NCI-H748 (cell line): ENCODE results near the gene FAM124B.
"Not testable (repeated sequence)": the region's sequence is repeated elsewhere in the genome, so short reads cannot be mapped to it uniquely, and the experiment has no call there.

Experiments used
- DNase-seq: peaks from one replicate; lab custom pipeline; 2025; ENCODE audit not compliant: unreplicated experiment; lab: John Stamatoyannopoulos, UW

FAM124B gene

DNA sequence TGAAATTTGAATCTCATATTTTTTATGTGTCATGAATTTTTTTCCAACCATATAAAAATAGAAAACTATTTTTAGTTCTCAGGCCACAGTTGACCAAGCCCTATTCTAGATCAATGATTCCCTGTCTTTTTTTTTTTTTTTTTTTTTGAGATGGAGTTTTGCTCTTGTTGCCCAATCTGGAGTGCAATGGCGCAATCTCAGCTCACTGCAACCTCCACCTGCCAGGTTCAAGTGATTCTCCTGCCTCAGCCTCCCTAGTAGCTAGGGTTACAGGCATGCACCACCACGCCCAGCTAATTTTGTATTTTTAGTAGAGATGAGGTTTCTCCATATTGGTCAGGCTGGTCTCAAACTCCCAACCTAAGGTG, 19.6 kb downstream of the FAM124B start:
- not testable (repeated sequence) for DNase-seq

DNA sequence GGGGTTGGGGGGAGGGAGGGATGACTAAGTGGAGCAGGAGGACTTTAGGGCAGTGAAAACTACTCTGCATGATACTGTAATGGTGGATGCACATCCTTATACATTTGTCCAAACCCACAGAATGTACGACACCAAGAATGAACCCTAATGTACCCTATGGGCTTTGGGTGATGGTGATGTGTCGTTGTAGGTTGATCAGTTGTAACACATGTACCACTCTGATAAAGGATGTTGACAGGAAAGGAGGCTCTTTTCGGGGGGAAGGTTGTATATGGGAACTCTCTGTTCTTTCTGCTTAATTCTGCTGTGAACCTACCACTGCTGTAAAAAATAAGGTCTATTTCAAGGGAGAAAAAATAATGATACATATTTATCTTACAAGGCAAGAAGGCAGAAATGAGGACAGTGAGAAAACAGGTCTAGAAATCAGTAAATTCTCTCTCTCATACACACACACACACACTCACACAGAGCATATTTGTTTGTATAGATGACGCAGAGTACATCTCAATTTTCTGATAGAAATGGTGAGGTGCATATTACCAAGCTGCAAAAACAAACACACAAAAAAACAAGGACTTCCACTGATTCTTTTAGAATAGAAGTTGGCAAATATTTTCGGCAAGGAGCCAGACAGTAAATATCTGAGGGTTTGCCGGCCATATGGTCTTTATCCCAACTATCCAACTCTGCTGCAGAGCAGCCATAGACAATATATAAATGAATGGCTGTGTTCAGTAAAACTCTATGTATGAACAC, 20.2 kb downstream of the FAM124B start:
- no peak for DNase-seq

GRCh38 chr2:224379986-224380385, 21.9 kb downstream of the FAM124B start:
- no peak for DNase-seq

DNA sequence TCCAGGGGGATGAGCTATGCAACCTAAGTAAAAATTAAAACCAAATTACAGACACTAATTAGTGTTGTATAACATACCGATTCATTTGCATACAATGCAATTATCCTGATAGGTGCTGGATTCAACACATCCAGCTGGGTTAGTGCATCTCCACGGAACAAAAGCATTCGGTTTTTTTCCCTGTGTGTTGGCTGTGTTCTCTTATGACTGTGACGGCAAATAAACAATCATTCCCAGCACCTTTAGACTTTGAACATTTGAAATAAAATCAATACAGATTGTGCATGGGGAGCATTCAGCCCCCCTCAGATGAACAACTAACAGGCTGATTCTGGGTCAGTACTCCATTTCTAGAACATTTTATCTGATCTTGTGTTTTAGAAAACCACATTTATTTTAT, 22.7 kb downstream of the FAM124B start:
- no peak for DNase-seq

DNA sequence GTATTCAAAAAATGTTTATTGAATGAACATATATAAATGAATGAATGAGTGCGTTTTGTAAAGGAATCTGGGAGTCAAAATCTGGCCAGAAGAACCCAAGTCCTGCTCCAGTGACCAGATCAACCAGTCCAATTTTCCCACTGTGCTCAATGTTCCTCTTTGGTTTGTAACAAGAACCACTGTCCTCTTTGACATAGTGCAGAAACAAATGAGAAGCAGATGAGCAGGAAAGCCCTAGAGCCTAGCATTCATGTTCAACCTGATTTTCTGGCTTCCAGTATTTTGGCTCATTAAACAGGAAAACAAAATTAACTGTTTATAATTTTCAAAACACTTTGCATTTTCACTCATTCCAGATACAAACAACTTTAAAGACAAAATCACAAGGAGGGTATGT, 23.2 kb downstream of the FAM124B start:
- no peak for DNase-seq

GRCh38 chr2:224377751-224378700, 23.9 kb downstream of the FAM124B start:
- DNase-seq, result no peak

- DNase-seq, result no peak
Observed at GRCh38 chr2:224372641-224373040, 29.3 kb downstream of the FAM124B start.

GRCh38 chr2:224369028-224369632, 32.8 kb downstream of the FAM124B start:
- DNase-seq, result peak; percentile 65

GRCh38 chr2:224366267-224366844, 35.6 kb downstream of the FAM124B start:
- no peak for DNase-seq

GRCh38 chr2:224365331-224365730, 36.6 kb downstream of the FAM124B start:
- DNase-seq, result no peak

- no peak for DNase-seq
Observed at GRCh38 chr2:224363281-224363680, 38.6 kb downstream of the FAM124B start.

GRCh38 chr2:224362094-224362493, 39.8 kb downstream of the FAM124B start:
- DNase-seq, result no peak

DNA sequence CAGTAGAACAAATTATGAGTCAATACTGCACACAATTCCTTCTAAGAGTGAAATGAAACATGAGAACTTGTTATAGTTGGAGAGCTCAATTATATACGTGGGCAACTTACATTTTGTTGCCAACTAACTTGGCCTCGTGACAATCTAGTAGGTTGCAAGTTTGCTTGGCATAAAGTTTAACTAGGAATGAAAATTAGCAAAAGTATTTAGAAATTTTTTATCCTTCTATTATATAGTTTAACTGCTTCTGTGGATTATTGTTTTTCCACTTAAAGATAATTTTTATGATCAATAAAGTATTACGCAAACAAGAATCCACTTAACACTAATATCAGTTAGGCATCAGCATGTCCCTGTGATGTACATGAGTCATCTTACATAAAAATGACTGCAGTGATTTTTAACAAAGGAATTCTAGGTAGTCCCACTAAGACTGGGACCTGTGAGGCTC, 41.1 kb downstream of the FAM124B start:
- no peak for DNase-seq

- DNase-seq, result peak; percentile 29
Observed at GRCh38 chr2:224359569-224359968, 42.3 kb downstream of the FAM124B start.

DNA sequence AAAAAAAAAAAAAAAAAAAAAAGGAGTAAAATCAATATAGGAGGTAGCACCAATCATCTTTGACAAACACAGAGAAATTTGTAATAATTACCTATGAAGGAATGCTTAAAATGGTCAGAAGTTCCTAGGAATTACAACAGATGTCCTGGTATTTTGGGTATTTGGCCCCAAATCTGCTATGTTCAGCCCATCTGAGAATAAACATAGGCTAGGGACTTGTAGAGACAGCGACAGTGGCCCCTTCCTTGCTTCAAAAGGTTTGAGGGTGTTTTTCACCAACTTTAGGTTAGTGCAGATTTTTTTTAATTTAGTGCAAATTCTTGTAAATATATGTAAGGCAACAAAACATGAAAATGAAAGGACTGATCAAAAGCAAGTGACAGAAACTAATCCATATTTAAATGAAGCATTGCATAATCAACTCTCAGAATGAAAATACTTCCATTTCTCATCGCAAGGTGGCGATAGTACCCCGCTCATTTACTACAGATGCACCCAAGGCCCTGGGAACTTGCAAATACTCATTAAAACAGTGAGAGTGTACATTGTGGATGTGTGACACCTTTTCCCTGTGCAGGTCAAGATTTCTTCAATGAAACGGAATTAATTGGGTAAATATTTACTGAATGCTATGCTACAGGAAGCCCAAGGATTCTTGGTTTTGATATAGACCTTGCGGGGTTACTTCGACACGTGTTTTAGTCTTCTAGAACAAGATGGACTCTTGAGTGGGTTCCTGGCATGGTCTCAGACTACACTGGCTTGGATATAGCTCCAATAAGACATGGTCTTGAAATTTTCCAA, 44.6 kb downstream of the FAM124B start:
- DNase-seq, result peak; percentile 67

DNA sequence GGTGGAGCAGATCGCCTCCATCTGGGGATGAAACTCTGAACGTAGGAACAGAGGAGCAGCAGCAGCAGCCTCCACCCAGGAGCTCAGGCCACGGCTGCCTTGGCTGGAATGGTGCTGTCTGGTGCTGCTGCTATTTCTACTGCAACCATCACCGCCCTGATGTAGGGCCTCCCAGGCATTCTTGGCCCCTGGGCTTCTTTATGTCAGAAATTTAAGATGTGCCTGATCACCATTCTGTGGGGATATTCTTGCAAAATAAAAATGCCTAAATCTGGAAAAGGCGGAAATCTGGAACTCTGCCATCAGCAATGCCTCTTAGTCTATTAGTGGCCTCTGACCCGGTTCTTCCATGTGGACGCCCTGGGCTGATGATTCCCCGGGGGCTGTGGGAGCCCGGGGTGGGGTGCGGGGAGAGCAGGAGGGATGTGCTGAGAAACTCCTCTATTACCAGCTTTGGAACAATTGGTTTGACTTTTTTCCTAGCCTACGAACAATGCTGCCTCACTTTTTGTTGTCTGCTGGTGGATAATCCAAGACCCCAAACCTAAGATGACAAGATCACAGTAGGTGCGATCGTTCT, 47.2 kb downstream of the FAM124B start:
- no peak for DNase-seq

DNA sequence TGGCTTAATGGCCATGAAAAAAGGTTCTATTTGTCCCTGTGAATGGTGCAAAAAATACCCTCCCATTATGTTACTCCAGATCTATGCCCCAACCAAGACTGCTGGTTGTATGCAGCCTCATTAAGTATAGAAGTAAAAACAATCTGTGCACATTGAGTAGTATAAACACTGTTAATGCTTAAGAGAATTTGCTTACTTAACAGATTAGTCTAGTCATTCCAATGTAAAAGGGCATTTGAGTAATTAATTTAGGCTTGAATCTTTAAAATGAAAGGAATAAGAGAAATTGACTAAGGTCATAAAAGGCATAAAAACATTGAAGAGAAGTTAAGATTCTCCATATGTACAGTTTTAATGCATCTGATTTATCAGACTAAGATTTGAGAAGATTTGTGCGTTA, 51.2 kb downstream of the FAM124B start:
- no peak for DNase-seq

DNA sequence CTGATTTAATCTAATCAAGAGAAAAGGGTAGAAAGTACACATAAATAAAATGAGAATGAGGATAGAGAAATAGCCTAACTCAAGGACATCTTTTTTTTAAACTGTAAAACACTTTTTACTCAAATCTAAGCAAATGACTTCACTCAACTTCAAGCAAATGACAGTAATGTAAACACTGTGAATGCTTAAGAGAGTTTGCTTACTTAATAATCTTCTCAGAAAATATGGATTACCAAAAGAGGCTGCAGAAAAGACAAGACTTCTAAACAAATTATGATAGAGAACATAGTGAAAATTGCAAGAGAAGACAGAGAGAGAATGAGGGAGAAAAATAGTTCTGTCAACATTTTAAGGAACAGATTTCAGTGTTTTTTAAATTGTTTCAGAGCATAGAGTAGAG, 52.5 kb downstream of the FAM124B start:
- no peak for DNase-seq

- DNase-seq, result no peak
Observed at GRCh38 chr2:224347176-224348051, 54.5 kb downstream of the FAM124B start.
